GM21447 (cell line): Measurements from ENCODE around the gene TOP3B.

ENCODE experiments used
- ATAC-seq: cut with Tn5 transposase; IDR thresholded peaks from one replicate; pipeline ENCODE4 v1.9.1; 2021; ENCODE audit not compliant: unreplicated experiment

Gene TOP3B

DNA sequence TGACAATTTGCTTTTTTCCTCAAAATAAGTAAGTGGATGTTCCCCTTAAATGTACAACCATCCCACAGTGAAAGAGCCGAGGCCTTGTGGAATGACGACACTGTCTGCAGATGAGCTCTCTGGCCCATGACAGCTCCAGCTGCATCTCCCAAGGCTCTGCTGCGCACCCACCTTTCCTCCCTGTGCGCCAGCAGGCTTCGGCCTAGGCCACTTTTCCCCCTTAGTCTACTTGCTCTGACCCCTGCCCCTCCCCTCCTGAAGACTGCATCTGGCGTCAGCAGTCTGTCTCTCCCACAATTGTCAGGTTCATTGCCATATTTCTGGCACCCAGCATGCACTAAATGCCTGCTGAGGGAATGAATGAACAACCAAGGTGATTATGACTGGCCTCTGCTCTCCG is 2.0 kb downstream of the TOP3B start:
- ATAC-seq = no peak

DNA sequence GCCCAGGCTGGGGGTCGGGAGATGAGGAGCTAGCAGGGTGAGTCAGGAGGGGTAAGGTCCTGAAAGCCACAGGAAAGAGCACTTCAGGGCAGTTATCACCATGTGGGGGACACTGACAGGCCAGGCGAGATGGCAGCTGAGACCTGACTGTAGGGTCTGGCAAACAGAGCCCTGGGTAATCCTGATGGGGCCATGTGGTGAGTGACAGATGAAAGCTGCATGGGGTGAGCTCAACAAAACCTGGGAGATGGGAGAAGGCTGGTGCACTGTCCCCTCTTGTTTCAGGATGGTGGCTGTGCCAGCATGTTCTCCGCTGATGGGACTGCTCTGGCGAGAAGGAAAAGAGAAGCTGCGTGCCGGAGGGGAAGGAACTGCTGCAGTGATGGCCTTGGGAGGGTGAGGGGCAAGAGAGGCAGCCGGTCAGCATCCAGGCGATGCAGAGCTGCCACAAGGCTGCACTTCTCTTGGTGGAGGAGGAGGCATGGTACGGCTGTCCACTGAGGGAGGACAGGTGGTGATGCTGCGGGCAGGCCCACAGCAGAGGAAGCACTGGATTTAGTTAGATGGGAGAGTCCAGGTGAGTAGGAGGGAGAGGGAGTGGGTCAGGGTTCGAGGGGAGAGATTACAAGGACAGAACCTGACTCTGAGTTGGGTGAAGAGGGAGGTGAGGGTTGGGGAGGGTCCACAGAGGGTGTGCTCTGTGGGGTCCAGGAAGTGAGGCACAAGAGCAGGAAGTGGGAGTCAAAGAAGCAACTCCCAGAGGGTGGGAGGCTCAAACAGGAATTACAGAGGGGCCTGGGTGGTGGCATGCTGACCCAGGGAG is 3.8 kb downstream of the TOP3B start:
- ATAC-seq = no peak

GRCh38 chr22:21977814-21978213 is 4.8 kb downstream of the TOP3B start:
- no peak for ATAC-seq

- no peak for ATAC-seq
These were observed 6.7 kb downstream of the TOP3B start for GRCh38 chr22:21975854-21976345.

DNA sequence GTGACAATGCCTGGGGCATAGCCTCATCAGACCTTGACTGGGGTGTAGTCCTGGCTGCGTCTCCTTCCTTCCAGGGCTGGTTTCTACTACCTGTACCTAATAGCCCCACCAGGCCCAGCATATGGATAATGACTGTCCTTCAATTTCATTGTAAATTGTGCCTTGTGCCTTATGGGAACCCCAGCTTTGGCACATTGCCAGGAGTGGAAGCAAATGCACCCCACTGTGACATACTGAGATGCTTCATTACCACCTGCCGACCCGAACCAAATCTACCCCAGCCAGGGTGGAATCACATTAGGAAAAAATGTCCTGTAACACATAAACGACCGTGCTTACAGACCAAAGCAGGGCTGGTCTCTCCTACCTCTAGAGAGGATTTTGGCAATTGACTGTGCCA is 7.3 kb downstream of the TOP3B start:
- no peak for ATAC-seq

DNA sequence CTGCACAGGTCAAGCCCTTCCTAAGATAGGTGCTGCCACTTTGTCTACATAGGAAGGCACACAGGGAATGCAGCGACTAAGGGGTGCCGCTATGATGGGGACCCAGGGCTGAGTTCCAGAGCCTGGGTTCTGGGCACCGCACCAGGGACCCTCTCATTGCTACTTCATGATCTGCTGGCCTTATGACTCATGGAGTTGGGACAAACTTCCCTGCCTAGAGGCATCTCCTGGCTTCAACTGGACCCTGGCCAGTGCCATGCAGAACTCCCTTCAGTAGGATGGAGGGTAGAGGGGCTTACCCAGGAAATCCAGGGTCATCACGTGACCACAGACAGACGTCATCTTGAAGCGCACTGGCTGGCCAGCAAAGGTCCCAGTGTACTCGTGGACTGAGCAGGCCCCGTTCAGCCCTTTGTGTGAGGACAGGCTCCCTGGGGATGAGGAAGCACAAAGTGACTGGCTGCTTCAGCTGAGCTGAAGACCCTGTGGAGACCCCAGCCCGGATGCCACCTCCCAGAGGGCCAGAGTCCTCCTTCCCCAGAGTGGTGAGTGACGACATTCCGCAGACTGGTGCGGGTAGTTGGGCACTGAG is 8.4 kb downstream of the TOP3B start:
- no peak for ATAC-seq

- ATAC-seq = no peak
These were observed 9.8 kb downstream of the TOP3B start for GRCh38 chr22:21972806-21973205.

DNA sequence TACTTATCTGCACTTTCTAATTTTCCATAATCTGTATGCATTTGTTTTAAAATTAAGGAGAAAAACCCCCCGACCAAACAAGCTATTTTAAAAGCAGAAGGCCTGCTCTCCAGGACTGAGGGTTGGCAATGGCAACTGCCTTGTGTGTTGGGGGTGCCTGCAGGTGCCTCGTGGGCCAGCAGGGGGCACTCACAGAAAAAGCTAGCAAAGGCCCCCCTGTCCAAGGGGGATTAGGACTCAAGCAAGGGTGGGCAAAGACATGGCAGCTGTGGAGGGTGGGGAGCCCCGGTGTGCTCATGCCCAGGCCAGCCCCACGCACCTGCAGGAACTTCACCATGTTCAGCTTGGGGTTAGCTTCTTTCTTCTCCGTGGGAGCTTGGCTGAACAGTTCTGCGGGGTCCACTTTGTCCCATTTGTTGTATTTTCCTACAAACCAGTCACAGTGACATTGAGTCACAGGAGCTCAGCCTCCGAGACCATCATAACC is 10.3 kb downstream of the TOP3B start:
- ATAC-seq = no peak

- ATAC-seq = no peak
These were observed 10.7 kb downstream of the TOP3B start for GRCh38 chr22:21971858-21972275.

DNA sequence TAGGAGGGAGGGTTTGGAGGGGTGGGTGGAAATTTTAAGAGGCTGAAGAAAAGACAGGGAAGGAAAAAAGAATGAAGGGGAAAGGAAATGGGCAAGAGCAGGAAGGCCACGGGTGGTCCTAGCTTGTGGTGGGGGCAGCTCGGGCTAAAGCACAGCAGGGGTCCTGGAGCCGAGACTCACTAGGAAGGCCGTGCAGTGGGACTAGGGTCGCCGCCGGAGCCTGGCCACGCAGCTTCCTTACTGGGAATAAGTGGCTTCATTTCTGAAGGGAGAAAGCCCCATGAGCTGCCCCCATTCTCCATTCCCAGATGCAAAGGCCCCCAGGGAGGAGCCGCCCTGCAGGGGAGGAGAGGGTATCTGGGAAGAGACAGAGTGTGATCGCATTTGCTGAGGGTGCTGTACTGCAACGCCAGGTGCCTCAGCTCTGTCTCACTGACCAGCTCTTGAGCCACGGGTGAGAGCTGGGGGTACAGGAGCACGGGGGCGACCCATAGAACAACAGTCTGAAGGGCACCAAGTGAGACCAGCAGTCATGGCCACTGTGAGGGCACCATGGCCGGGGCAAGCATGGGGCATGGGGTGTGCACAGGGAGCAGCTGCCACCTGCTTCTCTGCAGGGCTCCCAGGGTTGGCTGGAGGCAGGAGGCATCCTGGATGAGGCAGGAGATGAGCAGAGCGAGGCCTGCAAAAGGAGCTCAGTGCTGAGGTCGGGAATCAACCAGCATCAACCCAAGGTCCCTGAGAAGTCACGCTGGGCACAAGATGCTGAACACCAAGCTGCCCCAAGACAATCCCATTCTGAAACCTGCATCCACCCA is 11.6 kb downstream of the TOP3B start:
- no peak for ATAC-seq

DNA sequence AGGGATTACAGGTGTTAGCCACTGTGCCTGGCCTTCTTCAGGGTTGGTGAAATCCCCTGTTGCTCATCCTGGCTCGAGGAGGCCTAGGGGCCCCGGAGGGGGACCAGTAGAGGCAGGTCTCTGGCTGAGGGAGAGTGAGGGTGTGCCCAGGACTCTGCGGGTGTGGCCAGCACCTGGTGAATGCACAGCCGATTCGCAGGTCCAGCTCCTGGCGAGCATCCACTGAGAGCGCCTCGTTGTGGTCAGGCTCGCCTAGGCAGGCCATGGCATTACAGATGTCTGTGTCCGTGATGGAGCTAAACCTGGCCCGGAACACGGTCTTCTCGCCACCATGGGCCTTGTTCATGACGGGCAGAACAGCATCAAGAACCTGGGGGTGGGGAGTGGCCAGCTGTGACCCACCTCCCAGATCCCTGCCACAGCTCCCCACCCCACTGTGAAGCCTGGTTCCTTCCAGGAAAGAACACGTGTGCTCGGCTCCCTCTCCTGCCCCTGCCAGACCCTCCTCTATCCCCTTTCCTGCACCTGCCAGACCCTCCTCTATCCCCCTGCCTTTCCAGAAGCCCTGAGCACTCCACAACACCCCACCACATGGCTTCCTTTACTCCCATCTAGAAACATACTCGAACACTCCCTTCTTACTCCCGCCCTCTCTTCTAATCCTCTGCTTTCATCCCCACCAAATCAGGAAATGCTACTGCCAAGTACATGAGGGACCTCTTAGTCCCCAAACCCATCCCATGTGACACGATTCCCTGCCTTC is 12.4 kb downstream of the TOP3B start:
- no peak for ATAC-seq

DNA sequence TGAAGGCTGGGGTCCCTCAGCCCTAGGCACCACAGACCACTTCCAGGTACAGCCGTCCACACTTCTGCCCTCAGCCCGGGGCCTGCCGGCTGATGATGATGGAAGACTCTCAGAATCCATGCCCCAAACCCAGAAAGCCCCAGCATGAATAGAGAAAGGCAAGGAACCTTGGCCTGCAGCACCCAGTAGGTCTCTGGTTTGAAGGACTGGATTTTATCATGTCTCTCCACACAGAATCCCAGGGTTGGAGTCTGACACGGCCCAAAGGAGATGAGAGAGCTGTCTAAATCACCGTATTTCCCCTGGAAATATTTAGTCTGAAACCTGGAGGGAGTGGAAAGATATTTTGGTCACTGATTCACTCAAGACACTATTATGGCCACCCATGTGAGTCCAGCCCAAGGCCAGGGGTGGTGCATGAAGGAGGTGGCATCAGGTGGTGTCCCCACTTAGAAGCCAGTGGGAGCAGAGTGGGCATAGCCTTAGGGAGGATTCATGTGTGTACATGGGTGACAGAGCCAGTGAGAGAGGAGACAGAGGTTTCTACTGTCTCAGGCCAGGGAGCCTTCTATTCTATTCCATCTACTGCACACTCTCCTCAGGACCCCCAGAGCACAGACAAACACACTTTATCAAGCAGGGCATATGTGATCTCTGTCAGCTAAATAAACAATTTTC is 14.0 kb downstream of the TOP3B start:
- no peak for ATAC-seq

DNA sequence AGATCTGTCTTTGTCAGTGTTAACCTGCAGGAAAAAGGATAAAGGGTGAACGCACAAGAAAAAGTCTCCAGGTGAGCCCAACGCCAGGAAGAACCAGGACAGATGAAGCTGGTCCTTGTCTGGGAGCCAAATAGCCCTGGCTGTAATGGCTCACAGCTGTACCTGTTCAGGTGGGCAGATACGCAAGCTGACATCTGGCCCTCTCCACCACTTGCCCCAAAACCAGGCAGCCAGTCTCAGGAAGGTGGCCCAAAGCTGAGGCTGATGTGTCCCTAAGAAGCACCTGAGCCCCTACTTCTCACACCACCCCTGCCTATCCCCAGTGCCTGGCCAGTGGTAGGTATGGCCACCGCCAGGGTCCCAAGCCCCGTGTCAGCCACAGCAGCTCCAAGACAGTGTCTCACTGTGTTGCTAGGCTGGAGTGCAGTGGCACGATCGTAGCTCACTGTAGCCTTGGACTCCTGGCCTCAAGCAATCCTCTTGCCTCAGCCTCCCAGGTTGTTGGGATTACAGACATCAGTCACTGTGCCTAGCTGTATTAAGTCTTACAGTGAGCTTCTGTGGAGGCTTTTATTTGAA is 14.8 kb downstream of the TOP3B start:
- no peak for ATAC-seq

GRCh38 chr22:21966643-21967516 is 15.7 kb downstream of the TOP3B start:
- ATAC-seq = no peak

- no peak for ATAC-seq
These were observed 16.8 kb downstream of the TOP3B start for GRCh38 chr22:21965762-21966288.

- ATAC-seq = no peak
These were observed 17.6 kb downstream of the TOP3B start for GRCh38 chr22:21964918-21965484.

GRCh38 chr22:21964234-21964633 is 18.4 kb downstream of the TOP3B start:
- no peak for ATAC-seq

- ATAC-seq = no peak
These were observed 18.8 kb downstream of the TOP3B start for GRCh38 chr22:21963790-21964211.
